Pancreas (tissue), 10 donors: ENCODE measurements around the gene ZNF697. TPM values are rescaled to one million over a fixed set of nuclear protein-coding genes. Genes with fewer than 3 reads are reported as not detected.
A peak's percentile ranks its signal among the peaks of the same experiment; 100 is the strongest.

ENCODE experiments used
- ATAC-seq, 4 donors: fragments of 200-7000 bp; cut with Tn5 transposase; one replicate each; pipeline versions ENCODE4 v1.8.0 to v1.9.1; 2020; ENCODE audit warnings: mild to moderate bottlenecking in 4 of 4, moderate library complexity in 4 of 4
- DNase-seq, 6 donors: peaks; one replicate each; pipeline ENCODE4 v3.0.0-alpha.2; 2020
- FAIRE-seq: peaks from 2 replicates; lab custom pipeline; 2012; peaks lifted over from hg19 to GRCh38; lab: Jason Lieb, UNC
- H3K27ac ChIP-seq, 4 donors: fragments of 200-600 bp; sonication (generic); 1 replicate in 3 of 4; 2 replicates in 1 of 4; pipeline versions ENCODE4 v1.5.0 to v1.8.0; 2020
- H3K27me3 ChIP-seq, 4 donors: fragments of 200-600 bp; one replicate each; pipeline ENCODE4 v1.8.0; 2021
- H3K36me3 ChIP-seq, 3 donors: fragments of 200-600 bp; sonication (generic) in 1 of 3; one replicate each; pipeline versions ENCODE4 v1.5.0 to v1.8.0; 2020 to 2021
- H3K4me1 ChIP-seq, 3 donors: fragments of 200-600 bp; one replicate each; pipeline ENCODE4 v1.8.0; 2021
- H3K4me3 ChIP-seq, 4 donors: fragments of 200-600 bp; sonication (generic) in 2 of 4; one replicate each; pipeline versions ENCODE4 v1.5.0 to v1.8.0; 2020 to 2021
- H3K9me3 ChIP-seq, 4 donors: fragments of 200-600 bp; one replicate each; pipeline ENCODE4 v1.8.0; 2021
- WGBS, 2 donors: extraction: QIAGEN DNeasy Blood & Tissue Kit; methylation state at CpG; one replicate each; pipeline ENCODE4 v1.1.7; 2013; 5-methylcytosine and 5-hydroxymethylcytosine counted together
- intact Hi-C, 3 donors: fragments of 100-400 bp; cut with DNase I; formaldehyde crosslinking; loops; one replicate each; pipeline versions ENCODE4 v1.11.1 to v1.14.2; 2022
- polyA plus RNA-seq, 2 donors: library from polyadenylated mRNA; stranded (reverse); fragments of 200-250 nt; gene quantifications; one replicate each; pipeline ENCODE4 v1.2.3, GENCODE V29; 2013
- total RNA-seq, 6 donors: library from RNA; stranded (reverse); fragmentation: NEBNext Ultra II Directional in 4 of 6; extraction: Animal tissue kit (Norgen Biotek cat#: 25700) in 4 of 6; gene quantifications; one replicate each; pipeline versions ENCODE4 v1.2.1 to v1.2.4, GENCODE V29; 2021 to 2023
- TF ChIP-seq, protein P1 (sequence below), 4 donors: fragments of 200-600 bp; sonication (generic) in 3 of 4; IDR thresholded peaks; one replicate each; pipeline versions ENCODE4 v1.5.0 to v1.8.0; 2021; ENCODE audit warnings: antibody characterized with exemption in 4 of 4
- donor health status: healthy with polysubstance abuse.
- donor health status: DM: no; HTN: no; CAD: no; lungs with moderate emphysema.
- donor health status: DM: no; HTN: no; CAD: no.
- donor health status: control.
- donor health status: control.
- donor health status: Bipolar disorder and iron deficiency.
- donor health status: DM: yes; HTN: yes; CAD: no.
- donor health status: DM: no; HTN: no; CAD: no.
- donor health status: DM: no; HTN: no; CAD: no.
- donor health status: DM: yes; HTN: yes; CAD: no.

The ZNF697 gene
- total and polyA plus RNA-seq, 8 donors, result 1.3 to 5.9 (median 3.1) TPM

DNA sequence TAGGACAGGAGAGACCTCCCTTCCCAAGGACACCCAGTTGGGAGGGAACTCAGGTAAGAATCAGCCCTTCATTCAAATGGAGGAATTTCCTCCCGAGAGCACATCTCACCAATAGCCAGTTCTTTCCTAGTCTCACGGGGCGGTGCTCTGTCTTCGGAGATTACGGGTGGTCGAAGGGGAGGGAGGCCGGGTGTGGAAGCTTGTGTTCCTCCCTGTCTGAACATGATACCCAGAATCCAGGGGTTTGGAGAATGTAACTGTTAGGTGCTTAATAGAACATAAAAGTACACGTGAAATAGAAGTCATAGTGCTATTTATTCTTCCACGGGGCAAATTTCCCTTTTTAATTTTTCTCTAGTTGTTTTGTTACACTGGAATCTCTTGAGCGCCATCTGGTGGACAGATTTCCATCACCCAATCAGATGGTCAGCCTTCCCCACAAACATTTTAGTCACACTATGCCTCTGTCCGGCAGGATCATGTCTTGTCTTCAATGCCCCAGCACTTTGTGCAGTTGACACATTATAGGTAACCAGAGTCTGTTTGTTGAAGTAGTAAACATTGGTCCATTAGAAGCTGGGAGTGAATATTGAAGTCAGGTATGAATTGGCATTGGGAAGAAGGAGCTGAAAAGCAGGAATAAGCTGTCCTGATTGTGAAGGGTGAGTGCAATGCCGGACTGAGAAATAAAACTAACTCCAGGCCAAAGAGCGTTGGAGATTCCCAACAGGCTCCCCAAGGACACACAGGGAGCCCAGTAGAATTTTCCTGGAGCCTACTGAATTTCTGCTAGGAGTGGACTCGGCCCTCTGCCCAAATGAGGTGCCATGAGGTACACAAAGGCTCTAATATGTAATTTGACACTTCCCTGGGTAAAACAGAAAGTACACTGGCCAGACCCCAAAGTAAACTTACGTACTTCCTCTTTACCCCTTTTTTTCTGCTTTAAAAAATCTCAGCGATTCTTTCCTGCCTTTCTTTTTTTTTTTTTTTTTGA, 27.6 kb upstream of the ZNF697 start:
- Histone ChIP-seq H3K27ac (peak overlapping the region; percentile 20 to 73 (median 55)), H3K9me3 (no peaks in the 10 kb centered on the region), H3K36me3 (no peaks in the 10 kb centered on the region), H3K4me1 (peaks cover 0 to 11% (median 7%) of the 10 kb centered on the region in 3 donors), H3K27me3 (no peaks in the 10 kb centered on the region), H3K4me3 (peak overlapping the region in 2 of 4 donors; percentile 26 to 36)
- TF ChIP-seq, protein P1, sequence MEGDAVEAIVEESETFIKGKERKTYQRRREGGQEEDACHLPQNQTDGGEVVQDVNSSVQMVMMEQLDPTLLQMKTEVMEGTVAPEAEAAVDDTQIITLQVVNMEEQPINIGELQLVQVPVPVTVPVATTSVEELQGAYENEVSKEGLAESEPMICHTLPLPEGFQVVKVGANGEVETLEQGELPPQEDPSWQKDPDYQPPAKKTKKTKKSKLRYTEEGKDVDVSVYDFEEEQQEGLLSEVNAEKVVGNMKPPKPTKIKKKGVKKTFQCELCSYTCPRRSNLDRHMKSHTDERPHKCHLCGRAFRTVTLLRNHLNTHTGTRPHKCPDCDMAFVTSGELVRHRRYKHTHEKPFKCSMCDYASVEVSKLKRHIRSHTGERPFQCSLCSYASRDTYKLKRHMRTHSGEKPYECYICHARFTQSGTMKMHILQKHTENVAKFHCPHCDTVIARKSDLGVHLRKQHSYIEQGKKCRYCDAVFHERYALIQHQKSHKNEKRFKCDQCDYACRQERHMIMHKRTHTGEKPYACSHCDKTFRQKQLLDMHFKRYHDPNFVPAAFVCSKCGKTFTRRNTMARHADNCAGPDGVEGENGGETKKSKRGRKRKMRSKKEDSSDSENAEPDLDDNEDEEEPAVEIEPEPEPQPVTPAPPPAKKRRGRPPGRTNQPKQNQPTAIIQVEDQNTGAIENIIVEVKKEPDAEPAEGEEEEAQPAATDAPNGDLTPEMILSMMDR (IDR thresholded peaks at IDR 0.05), result peak; percentile 64 to 88 (median 82)
- FAIRE-seq, result peak; percentile 60
- WGBS, 2 donors, result 3 to 6% methylated on average over 16 of the region's 16 CpGs
- ATAC-seq, result peak; percentile 67 to 88 (median 79)
- DNase-seq, result peak in 5 of 6 donors; percentile 63 to 83 (median 72)
- intact Hi-C loops, result loop anchor here in 1 of 3 donors (10.0 kb wide), 1 partner anchor 131 kb away; no protein-coding TSS in a partner anchor

- TF ChIP-seq, protein P1 (IDR thresholded peaks at IDR 0.05), result peak in 3 of 4 donors; percentile 47 to 55 (median 49)
- DNase-seq, result peak in 5 of 6 donors; percentile 58 to 79 (median 61)
- no peak for FAIRE-seq
These were observed 26.8 kb upstream of the ZNF697 start for GRCh38 chr1:119674835-119675289.

GRCh38 chr1:119674111-119674526, 26.1 kb upstream of the ZNF697 start:
- FAIRE-seq (no peak), ATAC-seq (no peak), DNase-seq (no peak)
- H3K27me3 ChIP-seq, result no peaks in the 10 kb centered on the region
- H3K36me3 ChIP-seq, result no peaks in the 10 kb centered on the region
- H3K27ac ChIP-seq, result peak overlapping the region in 2 of 4 donors; percentile 45 to 57
- TF ChIP-seq, protein P1 (IDR thresholded peaks at IDR 0.05), result no peak
- H3K4me3 ChIP-seq, result no peak overlapping the region
- no peaks in the 10 kb centered on the region for H3K9me3 ChIP-seq
- 80 to 82% methylated on average over 4 of the region's 4 CpGs for WGBS, 2 donors
- H3K4me1 ChIP-seq, result peaks cover 0 to 11% (median 7%) of the 10 kb centered on the region in 3 donors
- intact Hi-C loops, result loop anchor here in 1 of 3 donors (10.0 kb wide), 1 partner anchor 129 kb away; no protein-coding TSS in a partner anchor

More at GRCh38 chr1:119674835-119675289, 26.8 kb upstream of the ZNF697 start:
- Histone ChIP-seq H3K4me1 (peaks cover 0 to 11% (median 7%) of the 10 kb centered on the region in 3 donors), H3K27me3 (no peaks in the 10 kb centered on the region), H3K36me3 (no peaks in the 10 kb centered on the region), H3K9me3 (no peaks in the 10 kb centered on the region), H3K27ac (peak overlapping the region; percentile 20 to 73 (median 52)), H3K4me3 (peak overlapping the region in 1 of 4 donors; percentile 36)
- WGBS, 2 donors, result 16 to 21% methylated on average over 6 of the region's 6 CpGs
- intact Hi-C loops, result loop anchor here in 1 of 3 donors (10.0 kb wide), 1 partner anchor 130 kb away; no protein-coding TSS in a partner anchor
- ATAC-seq, result peak; percentile 25 to 84 (median 80)

GRCh38 chr1:119673171-119673940, 25.3 kb upstream of the ZNF697 start:
- Histone ChIP-seq H3K36me3 (no peaks in the 10 kb centered on the region), H3K27me3 (no peaks in the 10 kb centered on the region), H3K4me1 (peaks cover 0 to 11% (median 7%) of the 10 kb centered on the region in 3 donors), H3K27ac (peak overlapping the region in 2 of 4 donors; percentile 45 to 57), H3K4me3 (no peak overlapping the region), H3K9me3 (no peaks in the 10 kb centered on the region)
- FAIRE-seq (no peak), ATAC-seq (no peak), DNase-seq (no peak)
- 86 to 88% methylated on average over 4 of the region's 4 CpGs for WGBS, 2 donors
- TF ChIP-seq, protein P1 (IDR thresholded peaks at IDR 0.05), result no peak
- intact Hi-C loops, result loop anchor here in 1 of 3 donors (10.0 kb wide), 1 partner anchor 129 kb away; no protein-coding TSS in a partner anchor
